Trophoblast cell (in vitro differentiated cells and primary cell): ENCODE data around the gene FMNL2.
A peak's percentile ranks its signal among the peaks of the same experiment; 100 is the strongest.

Experiments
- DNase-seq, 2 donors: peaks; one replicate each; pipeline ENCODE4 v3.0.0-alpha.2; 2016
- H2AFZ ChIP-seq: 2 replicates; pipeline ENCODE4 v1.6.1; 2013; ENCODE audit warnings: low read length, moderate library complexity, mild to moderate bottlenecking; ENCODE audit not compliant: insufficient read depth, poor library complexity
- H2AK5ac ChIP-seq: 2 replicates; pipeline ENCODE4 v1.6.1; 2013; ENCODE audit warnings: mild to moderate bottlenecking, low read length
- H2BK120ac ChIP-seq: 2 replicates; pipeline ENCODE4 v1.6.1; 2013; ENCODE audit warnings: low read length, mild to moderate bottlenecking, moderate library complexity; ENCODE audit not compliant: insufficient read depth, poor library complexity
- H2BK12ac ChIP-seq: 2 replicates; pipeline ENCODE4 v1.6.1; 2013; ENCODE audit warnings: mild to moderate bottlenecking, low read length, moderate library complexity
- H2BK5ac ChIP-seq: 2 replicates; pipeline ENCODE4 v1.6.1; 2013; ENCODE audit warnings: low read length, low read depth, moderate library complexity, mild to moderate bottlenecking; ENCODE audit not compliant: poor library complexity
- H3K14ac ChIP-seq: 2 replicates; pipeline ENCODE4 v1.6.1; 2013; ENCODE audit warnings: mild to moderate bottlenecking, low read length
- H3K18ac ChIP-seq: 2 replicates; pipeline ENCODE4 v1.6.1; 2013; ENCODE audit warnings: mild to moderate bottlenecking, low read length
- H3K23ac ChIP-seq: 2 replicates; pipeline ENCODE4 v1.6.1; 2013; ENCODE audit warnings: low read length
- H3K27ac ChIP-seq: 2 replicates; pipeline ENCODE4 v1.5.1; 2013; ENCODE audit warnings: low read depth, mild to moderate bottlenecking, inconsistent platforms, low read length, moderate library complexity
- H3K27me3 ChIP-seq: 2 replicates; pipeline ENCODE4 v1.6.1; 2013; ENCODE audit warnings: inconsistent platforms, mild to moderate bottlenecking, low read length, moderate library complexity; ENCODE audit not compliant: insufficient read depth
- H3K36me3 ChIP-seq, 2 experiments: 1 replicate in 1 of 2; 2 replicates in 1 of 2; pipeline ENCODE4 v1.6.1; 2013; ENCODE audit warnings: low read length in 2 of 2, mild to moderate bottlenecking in 2 of 2, moderate library complexity in 1 of 2; ENCODE audit not compliant: insufficient read depth in 2 of 2, control insufficient read depth in 1 of 2
- H3K4ac ChIP-seq: 2 replicates; pipeline ENCODE4 v1.6.1; 2013; ENCODE audit warnings: low read depth, mild to moderate bottlenecking, low read length, moderate library complexity
- H3K4me1 ChIP-seq, 2 experiments: 1 replicate in 1 of 2; 2 replicates in 1 of 2; pipeline ENCODE4 v1.6.1; 2013; ENCODE audit warnings: low read length in 2 of 2, mild to moderate bottlenecking in 2 of 2, moderate library complexity in 1 of 2; ENCODE audit not compliant: insufficient read depth in 2 of 2, control insufficient read depth in 1 of 2
- H3K4me2 ChIP-seq: 2 replicates; pipeline ENCODE4 v1.6.1; 2013; ENCODE audit warnings: inconsistent platforms, mild to moderate bottlenecking, low read length, moderate library complexity
- H3K4me3 ChIP-seq: 2 replicates; pipeline ENCODE4 v1.5.1; 2013; ENCODE audit warnings: mild to moderate bottlenecking, low read depth, low read length, inconsistent platforms
- H3K79me1 ChIP-seq: one replicate; pipeline ENCODE4 v1.6.1; 2013; ENCODE audit warnings: low read length
- H3K79me2 ChIP-seq: 2 replicates; pipeline ENCODE4 v1.6.1; 2013; ENCODE audit warnings: low read length, mild to moderate bottlenecking; ENCODE audit not compliant: control insufficient read depth, insufficient read depth, poor library complexity
- H3K9ac ChIP-seq: 2 replicates; pipeline ENCODE4 v1.6.1; 2013; ENCODE audit warnings: mild to moderate bottlenecking, low read length
- H3K9me3 ChIP-seq: 2 replicates; pipeline ENCODE4 v1.6.1; 2013; ENCODE audit warnings: low read depth, mild to moderate bottlenecking, control low read depth, inconsistent platforms, low read length; ENCODE audit not compliant: insufficient read depth
- H4K12ac ChIP-seq: 2 replicates; pipeline ENCODE4 v1.6.1; 2013; ENCODE audit warnings: low read depth, mild to moderate bottlenecking, low read length, moderate library complexity
- H4K8ac ChIP-seq: 2 replicates; pipeline ENCODE4 v1.6.1; 2013; ENCODE audit warnings: low read depth, mild to moderate bottlenecking, low read length, moderate library complexity
- H4K91ac ChIP-seq: one replicate; pipeline ENCODE4 v1.6.1; 2013; ENCODE audit warnings: low read depth, mild to moderate bottlenecking, low read length, moderate library complexity
- WGBS: extraction: QIAGEN DNeasy Blood & Tissue Kit; methylation state at CpG from one replicate; pipeline ENCODE4 v1.1.7; 2013; ENCODE audit warnings: missing lambda C conversion rate; ENCODE audit not compliant: insufficient read length, insufficient coverage; ENCODE audit errors: extremely low coverage; 5-methylcytosine and 5-hydroxymethylcytosine counted together

FMNL2 gene

GRCh38 chr2:152583512-152584229, 248.7 kb downstream of the FMNL2 start:
- no peak overlapping the region for H3K14ac ChIP-seq
- WGBS = no CpG with 5 or more reads among the region's 6 CpGs

DNA sequence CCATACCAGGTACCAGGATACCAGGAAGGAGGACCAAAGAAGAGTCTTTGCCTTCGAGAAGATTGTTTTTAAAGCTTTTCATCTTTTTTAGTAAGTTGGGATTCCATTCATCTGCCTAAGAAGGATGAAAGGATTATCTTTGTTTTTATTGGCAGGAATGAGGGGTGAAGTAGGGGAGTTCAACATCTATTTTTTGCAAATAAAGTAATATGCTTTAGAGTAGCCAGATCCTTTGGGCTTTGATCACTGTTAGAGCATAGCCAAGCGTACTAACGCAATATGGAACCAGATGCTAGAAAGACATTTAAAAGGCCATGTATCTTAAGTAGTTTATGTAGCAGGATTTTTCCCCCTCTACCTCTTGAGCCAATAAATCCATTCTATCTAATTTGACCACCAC, 249.3 kb downstream of the FMNL2 start:
- H3K36me3 ChIP-seq = peaks cover 3 to 5% of the 10 kb centered on the region in 2 experiments
- H4K91ac ChIP-seq = no peak overlapping the region
- H3K18ac ChIP-seq = no peak overlapping the region
- no peak overlapping the region for H2BK5ac ChIP-seq
- H3K4ac ChIP-seq = no peak overlapping the region
- no peak overlapping the region for H3K9ac ChIP-seq
- no peaks in the 10 kb centered on the region for H3K79me2 ChIP-seq
- H3K4me3 ChIP-seq = no peak overlapping the region
- no peak overlapping the region for H3K23ac ChIP-seq
- no peaks in the 10 kb centered on the region for H3K79me1 ChIP-seq
- no peak overlapping the region for H3K14ac ChIP-seq
- no peak overlapping the region for H4K8ac ChIP-seq
- no CpG with 5 or more reads among the region's 3 CpGs for WGBS
- no peak for DNase-seq
- H3K27ac ChIP-seq = no peak overlapping the region
- H3K27me3 ChIP-seq = no peaks in the 10 kb centered on the region
- no peaks in the 10 kb centered on the region for H3K4me1 ChIP-seq
- H2BK12ac ChIP-seq = no peak overlapping the region
- H3K9me3 ChIP-seq = no peaks in the 10 kb centered on the region
- no peak overlapping the region for H2AFZ ChIP-seq
- H2BK120ac ChIP-seq = no peak overlapping the region
- no peak overlapping the region for H3K4me2 ChIP-seq
- no peak overlapping the region for H2AK5ac ChIP-seq
- no peak overlapping the region for H4K12ac ChIP-seq

More at GRCh38 chr2:152583512-152584229, 248.7 kb downstream of the FMNL2 start:
- Histone ChIP-seq H3K27ac (no peak overlapping the region), H3K4me2 (no peak overlapping the region), H2AK5ac (no peak overlapping the region), H2AFZ (no peak overlapping the region), H2BK12ac (no peak overlapping the region), H3K4ac (no peak overlapping the region), H3K79me1 (no peaks in the 10 kb centered on the region), H2BK120ac (no peak overlapping the region), H3K18ac (no peak overlapping the region), H3K23ac (no peak overlapping the region), H3K36me3 (peaks cover 3 to 5% of the 10 kb centered on the region in 2 experiments), H4K12ac (no peak overlapping the region), H2BK5ac (no peak overlapping the region), H4K8ac (no peak overlapping the region), H3K9ac (no peak overlapping the region), H3K79me2 (no peaks in the 10 kb centered on the region), H3K4me3 (no peak overlapping the region), H3K4me1 (no peaks in the 10 kb centered on the region), H3K9me3 (no peaks in the 10 kb centered on the region), H3K27me3 (no peaks in the 10 kb centered on the region), H4K91ac (no peak overlapping the region)
- no peak for DNase-seq

- no peak overlapping the region for H2BK120ac ChIP-seq
- WGBS = no CpG with 5 or more reads among the region's 3 CpGs
- H3K36me3 ChIP-seq = peaks cover 3 to 5% of the 10 kb centered on the region in 2 experiments
- no peak overlapping the region for H3K4me2 ChIP-seq
- H3K18ac ChIP-seq = no peak overlapping the region
- no peaks in the 10 kb centered on the region for H3K9me3 ChIP-seq
- H3K4ac ChIP-seq = no peak overlapping the region
- H3K4me3 ChIP-seq = no peak overlapping the region
- H3K79me2 ChIP-seq = no peaks in the 10 kb centered on the region
- H3K9ac ChIP-seq = no peak overlapping the region
- H3K27ac ChIP-seq = no peak overlapping the region
- no peak overlapping the region for H3K23ac ChIP-seq
- H2AFZ ChIP-seq = no peak overlapping the region
- H3K27me3 ChIP-seq = no peaks in the 10 kb centered on the region
- no peak overlapping the region for H2AK5ac ChIP-seq
- H4K12ac ChIP-seq = no peak overlapping the region
- DNase-seq = no peak
- no peak overlapping the region for H2BK5ac ChIP-seq
- H3K4me1 ChIP-seq = no peaks in the 10 kb centered on the region
- H2BK12ac ChIP-seq = no peak overlapping the region
- no peak overlapping the region for H4K91ac ChIP-seq
- H3K14ac ChIP-seq = no peak overlapping the region
- no peak overlapping the region for H4K8ac ChIP-seq
- H3K79me1 ChIP-seq = no peaks in the 10 kb centered on the region
These were observed 251.0 kb downstream of the FMNL2 start for GRCh38 chr2:152585830-152586484.

- no CpG with 5 or more reads among the region's 7 CpGs for WGBS
- Histone ChIP-seq H3K9ac (no peak overlapping the region), H2BK12ac (no peak overlapping the region), H2BK5ac (no peak overlapping the region), H3K4me3 (no peak overlapping the region), H4K12ac (no peak overlapping the region), H3K23ac (no peak overlapping the region), H3K4me1 (no peaks in the 10 kb centered on the region), H2BK120ac (no peak overlapping the region), H2AFZ (no peak overlapping the region), H3K14ac (no peak overlapping the region), H3K9me3 (no peaks in the 10 kb centered on the region), H3K4me2 (no peak overlapping the region), H3K27ac (no peak overlapping the region), H3K27me3 (no peaks in the 10 kb centered on the region), H3K18ac (no peak overlapping the region), H3K4ac (no peak overlapping the region), H2AK5ac (no peak overlapping the region), H3K79me1 (no peaks in the 10 kb centered on the region), H4K8ac (no peak overlapping the region), H3K79me2 (no peaks in the 10 kb centered on the region), H4K91ac (no peak overlapping the region), H3K36me3 (peaks cover 0 to 5% of the 10 kb centered on the region in 2 experiments)
- DNase-seq = peak in 1 of 2 donors; percentile 35
These were observed 252.4 kb downstream of the FMNL2 start for GRCh38 chr2:152587187-152587947.
